ENCODE data around the gene TRIM26.

DNA sequence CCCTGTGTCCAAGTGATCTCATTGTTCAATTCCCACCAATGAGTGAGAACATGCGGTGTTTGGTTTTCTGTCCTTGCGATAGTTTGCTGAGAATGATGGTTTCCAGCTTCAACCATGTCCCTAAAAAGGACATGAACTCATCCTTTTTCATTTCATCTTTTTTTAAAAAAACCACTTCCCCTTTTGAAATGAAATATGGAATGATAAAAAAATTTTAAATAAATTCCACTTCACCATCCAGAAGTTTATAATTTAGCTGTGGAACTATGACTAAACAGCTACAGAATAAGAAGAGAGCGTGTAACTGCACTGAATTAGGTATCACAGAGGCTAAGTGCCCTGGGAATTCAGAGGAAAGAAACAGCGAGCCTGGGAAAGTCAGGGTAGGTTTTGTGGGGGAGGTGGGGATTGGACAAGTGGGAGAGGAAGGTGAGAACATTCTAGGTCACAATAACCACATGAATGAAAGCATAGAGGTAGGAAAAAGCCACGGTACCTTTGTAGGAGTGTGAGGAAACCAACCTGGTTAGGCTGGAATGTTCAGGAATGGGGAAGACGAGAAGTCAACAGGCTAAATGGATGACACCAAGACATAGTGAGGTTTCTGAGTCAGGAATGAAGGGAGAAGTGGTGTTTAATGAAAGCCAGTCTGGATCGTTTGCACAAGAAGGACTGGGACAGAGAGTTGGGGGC, 63.2 kb downstream of the TRIM26 start:
- TF ChIP-seq, protein P1, sequence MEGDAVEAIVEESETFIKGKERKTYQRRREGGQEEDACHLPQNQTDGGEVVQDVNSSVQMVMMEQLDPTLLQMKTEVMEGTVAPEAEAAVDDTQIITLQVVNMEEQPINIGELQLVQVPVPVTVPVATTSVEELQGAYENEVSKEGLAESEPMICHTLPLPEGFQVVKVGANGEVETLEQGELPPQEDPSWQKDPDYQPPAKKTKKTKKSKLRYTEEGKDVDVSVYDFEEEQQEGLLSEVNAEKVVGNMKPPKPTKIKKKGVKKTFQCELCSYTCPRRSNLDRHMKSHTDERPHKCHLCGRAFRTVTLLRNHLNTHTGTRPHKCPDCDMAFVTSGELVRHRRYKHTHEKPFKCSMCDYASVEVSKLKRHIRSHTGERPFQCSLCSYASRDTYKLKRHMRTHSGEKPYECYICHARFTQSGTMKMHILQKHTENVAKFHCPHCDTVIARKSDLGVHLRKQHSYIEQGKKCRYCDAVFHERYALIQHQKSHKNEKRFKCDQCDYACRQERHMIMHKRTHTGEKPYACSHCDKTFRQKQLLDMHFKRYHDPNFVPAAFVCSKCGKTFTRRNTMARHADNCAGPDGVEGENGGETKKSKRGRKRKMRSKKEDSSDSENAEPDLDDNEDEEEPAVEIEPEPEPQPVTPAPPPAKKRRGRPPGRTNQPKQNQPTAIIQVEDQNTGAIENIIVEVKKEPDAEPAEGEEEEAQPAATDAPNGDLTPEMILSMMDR (IDR thresholded peaks at IDR 0.05), result no peak
- no peak for TF ChIP-seq POLR2A (IDR thresholded peaks at IDR 0.05)
